Keratinocyte (primary cell): Measurements from ENCODE around the gene GPC5.

Experiments
- EZH2 ChIP-seq: IDR thresholded peaks from one replicate; pipeline ENCODE4 v1.6.1; 2012; ENCODE audit warnings: inconsistent platforms, mild to moderate bottlenecking, low read length, moderate library complexity
- TF ChIP-seq, protein P1 (sequence below), 3 experiments: IDR thresholded peaks in 1 of 3; conservative IDR thresholded peaks in 1 of 3; optimal IDR thresholded peaks in 1 of 3; 2 replicates in 2 of 3; 3 replicates in 1 of 3; pipeline versions ENCODE3 to v1.5.1; 2011; ENCODE audit warnings: low read length in 3 of 3, mild to moderate bottlenecking in 3 of 3, moderate library complexity in 2 of 3, control low read depth in 1 of 3, inconsistent platforms in 1 of 3; ENCODE audit not compliant: insufficient read depth in 2 of 3; ENCODE audit errors: extremely low read depth in 1 of 3

DNA sequence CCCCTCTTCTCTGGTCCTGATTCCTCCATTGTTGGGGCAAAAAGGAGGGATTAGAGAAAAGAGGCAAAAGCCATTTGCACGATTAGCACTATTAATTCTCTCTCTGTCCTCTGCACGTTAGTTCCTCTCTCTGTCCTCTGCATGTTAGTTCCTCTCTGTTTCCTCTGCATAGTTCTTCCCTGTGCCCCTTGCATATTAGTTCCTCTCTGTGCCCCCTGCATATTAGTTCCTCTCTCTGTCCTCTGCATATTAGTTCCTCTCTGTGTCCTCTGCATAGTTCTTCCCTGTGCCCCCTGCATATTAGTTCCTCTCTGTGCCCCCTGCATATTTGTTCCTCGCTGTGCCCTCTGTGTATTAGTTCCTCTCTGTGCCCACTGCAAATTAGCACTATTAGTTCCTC is 981.0 kb downstream of the GPC5 start:
- TF ChIP-seq, protein P1, sequence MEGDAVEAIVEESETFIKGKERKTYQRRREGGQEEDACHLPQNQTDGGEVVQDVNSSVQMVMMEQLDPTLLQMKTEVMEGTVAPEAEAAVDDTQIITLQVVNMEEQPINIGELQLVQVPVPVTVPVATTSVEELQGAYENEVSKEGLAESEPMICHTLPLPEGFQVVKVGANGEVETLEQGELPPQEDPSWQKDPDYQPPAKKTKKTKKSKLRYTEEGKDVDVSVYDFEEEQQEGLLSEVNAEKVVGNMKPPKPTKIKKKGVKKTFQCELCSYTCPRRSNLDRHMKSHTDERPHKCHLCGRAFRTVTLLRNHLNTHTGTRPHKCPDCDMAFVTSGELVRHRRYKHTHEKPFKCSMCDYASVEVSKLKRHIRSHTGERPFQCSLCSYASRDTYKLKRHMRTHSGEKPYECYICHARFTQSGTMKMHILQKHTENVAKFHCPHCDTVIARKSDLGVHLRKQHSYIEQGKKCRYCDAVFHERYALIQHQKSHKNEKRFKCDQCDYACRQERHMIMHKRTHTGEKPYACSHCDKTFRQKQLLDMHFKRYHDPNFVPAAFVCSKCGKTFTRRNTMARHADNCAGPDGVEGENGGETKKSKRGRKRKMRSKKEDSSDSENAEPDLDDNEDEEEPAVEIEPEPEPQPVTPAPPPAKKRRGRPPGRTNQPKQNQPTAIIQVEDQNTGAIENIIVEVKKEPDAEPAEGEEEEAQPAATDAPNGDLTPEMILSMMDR (optimal IDR thresholded peaks at IDR 0.05 in 1 of 3, IDR thresholded peaks at IDR 0.05 in 1 of 3, conservative IDR thresholded peaks at IDR 0.05 in 1 of 3; ENCODE audit: extremely low read depth in 1 of 3, insufficient read depth in 2 of 3, low read length in 3 of 3), result no peak
- no peak for TF ChIP-seq EZH2
